GM19438 (cell line): Measurements from ENCODE around the gene OR10V1.

Source experiments
- ATAC-seq: cut with Tn5 transposase; IDR thresholded peaks from one replicate; pipeline ENCODE4 v1.9.1; 2021; ENCODE audit warnings: low read depth; ENCODE audit not compliant: unreplicated experiment

OR10V1 gene

DNA sequence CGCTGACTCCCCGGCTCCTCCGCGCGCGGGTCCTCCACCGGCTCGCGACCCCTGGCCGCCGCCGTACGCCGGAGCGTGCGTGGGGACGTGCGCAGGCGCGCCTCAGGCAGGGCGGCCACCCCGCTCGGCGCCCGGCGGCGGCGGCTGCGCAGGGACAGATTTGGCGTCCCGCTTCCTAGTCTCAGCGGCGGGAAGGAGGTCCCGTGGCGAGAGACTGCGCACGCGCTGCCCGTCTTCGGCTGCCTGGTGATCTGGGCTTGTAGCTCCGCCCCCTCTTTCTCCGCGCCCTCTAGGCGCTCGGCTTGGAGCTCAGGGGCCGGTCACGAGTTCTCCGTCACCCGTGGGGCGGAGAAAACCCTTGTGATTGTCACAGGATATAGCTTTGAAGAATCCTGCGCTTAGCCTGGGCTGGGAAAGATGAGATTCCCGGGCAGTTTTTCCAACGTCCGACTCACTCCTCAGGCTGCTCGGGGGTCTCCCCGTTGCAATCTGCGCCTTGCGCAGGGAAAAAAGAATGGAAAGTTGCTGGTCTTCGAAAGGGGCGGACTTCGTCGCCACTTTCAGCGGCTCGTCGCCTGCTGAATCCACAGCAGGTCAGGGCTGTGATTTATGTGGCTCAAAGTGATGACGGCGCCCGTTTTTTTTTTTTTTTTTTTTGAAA is 44.6 kb downstream of the OR10V1 start, which contains the start of gene PATL1:
Gene PATL1, minus strand, starts transcription at position 88 of the 661 bp plus-strand sequence. CDS start 142 bp downstream, outside the sequence.
- ATAC-seq: peak; percentile 89

DNA sequence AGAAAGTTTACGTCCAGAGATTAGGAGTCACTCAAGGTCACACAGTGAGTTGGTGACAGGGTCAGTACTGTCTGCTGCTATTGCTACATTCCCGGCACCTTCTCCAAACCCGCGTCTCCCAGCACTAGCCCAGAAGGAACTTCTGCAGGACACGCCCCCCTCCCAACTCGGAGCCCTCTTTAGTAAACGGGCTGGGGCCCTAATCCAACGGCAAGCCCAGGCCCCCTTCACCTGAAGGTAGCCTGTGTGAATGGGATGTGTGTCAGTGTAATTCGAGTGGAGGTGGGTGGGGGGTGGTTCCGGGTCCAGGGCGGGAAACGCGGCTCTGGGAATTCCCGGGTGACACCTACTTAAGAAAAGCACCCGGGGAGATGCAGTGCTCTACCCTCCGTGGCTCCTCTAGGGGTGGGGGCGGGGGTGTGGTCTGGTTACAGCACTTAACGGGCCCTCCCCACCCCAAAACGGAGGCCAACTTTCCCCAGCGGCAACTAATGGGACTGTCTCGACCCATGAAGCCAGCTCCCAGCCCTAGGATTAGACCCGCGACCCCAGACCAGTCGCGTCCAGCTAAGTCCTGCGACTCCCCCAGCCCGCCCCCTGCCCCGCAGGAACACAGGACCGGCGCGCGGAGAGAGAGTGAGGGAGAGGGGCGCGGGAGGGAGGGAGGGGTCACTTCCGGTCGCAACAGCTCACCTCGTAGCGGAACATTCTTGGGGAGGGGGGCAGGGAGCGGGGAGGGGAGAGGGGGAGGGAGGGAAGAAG is 45.3 kb downstream of the OR10V1 start:
- peak; percentile 29 for ATAC-seq

DNA sequence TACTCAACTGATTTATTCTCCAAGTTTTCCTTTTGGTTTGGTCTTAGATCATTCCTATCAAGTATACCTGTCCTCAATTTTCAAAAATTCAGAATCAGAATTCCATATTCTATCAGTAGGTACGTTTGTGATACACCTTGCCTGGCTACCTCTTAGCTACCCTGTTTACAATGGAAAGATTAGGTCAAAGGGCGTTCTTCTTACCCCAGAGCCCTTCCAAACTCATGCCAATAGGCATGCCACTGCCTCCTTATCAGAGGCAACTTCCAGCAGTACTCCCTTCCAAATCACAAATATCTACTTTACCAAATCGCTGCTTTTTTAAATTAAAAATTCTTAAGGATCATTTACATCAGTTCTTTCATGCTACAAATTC is 45.8 kb downstream of the OR10V1 start:
- no peak for ATAC-seq

DNA sequence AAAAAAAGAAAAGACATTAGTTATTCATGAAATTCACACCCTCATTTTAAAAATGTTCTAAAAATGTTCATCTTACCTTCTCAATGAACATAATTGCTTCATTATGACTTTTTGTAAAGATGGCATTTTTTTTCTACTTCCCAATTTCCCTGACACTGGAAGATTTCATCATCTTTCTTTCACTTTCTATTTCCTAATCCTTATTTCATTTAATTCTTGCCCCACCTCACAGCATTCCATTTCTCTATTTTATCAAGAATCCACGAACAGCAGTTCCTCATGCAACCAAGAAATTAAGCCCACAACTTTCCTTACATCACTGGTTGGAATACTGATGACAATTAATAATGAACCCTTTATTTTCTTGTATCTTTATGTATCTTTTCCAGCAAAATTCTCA is 46.7 kb downstream of the OR10V1 start:
- ATAC-seq: no peak
